TTC549 (cell line): ENCODE results near the gene IFI44L.

ENCODE experiments used
- FAIRE-seq: peaks from 2 replicates; lab custom pipeline; 2012; peaks lifted over from hg19 to GRCh38; lab: Jason Lieb, UNC

IFI44L gene

DNA sequence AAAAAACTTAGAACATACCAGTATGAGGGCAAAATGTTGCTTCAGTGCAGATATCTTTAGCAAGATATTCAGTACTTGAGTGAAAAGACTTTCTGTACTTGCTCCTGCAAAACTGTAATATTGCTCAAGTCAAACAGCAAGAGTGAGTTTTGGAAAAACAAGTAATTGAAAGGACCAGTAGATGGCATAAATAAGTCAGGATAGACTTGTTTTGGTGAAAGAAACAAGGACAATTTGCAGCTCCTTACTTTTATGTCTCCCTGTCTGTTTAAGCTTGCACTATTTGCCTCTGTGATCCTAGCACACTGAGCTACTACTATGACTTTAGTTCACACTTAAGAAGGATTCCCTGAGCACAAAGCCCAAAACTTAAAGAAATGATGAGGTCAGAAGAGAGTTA lies 68.4 kb downstream of the IFI44L start:
- FAIRE-seq = no peak

GRCh38 chr1:78690516-78690915 lies 70.3 kb downstream of the IFI44L start:
- no peak for FAIRE-seq

- FAIRE-seq = no peak
Observed at GRCh38 chr1:78691995-78692747, 71.9 kb downstream of the IFI44L start.
